Activated T-cell treated with anti-CD3 and anti-CD28 coated beads for 48 hours (primary cell): ENCODE results near the gene CARHSP1.
"Not testable (repeated sequence)": the region's sequence is repeated elsewhere in the genome, so short reads cannot be mapped to it uniquely, and the experiment has no call there.

Source experiments
- DNase-seq: peaks from one replicate; pipeline ENCODE4 v3.0.0-alpha.2; 2020; ENCODE audit warnings: low read depth

Gene CARHSP1

GRCh38 chr16:8893426-8893825, 24.6 kb upstream of the CARHSP1 start:
- DNase-seq: no peak

- no peak for DNase-seq
Observed at GRCh38 chr16:8892101-8892575, 23.3 kb upstream of the CARHSP1 start.

GRCh38 chr16:8890549-8890921, 21.7 kb upstream of the CARHSP1 start:
- no peak for DNase-seq

- DNase-seq: no peak
Observed at GRCh38 chr16:8889893-8890548, 21.2 kb upstream of the CARHSP1 start.

GRCh38 chr16:8888951-8889892, 20.4 kb upstream of the CARHSP1 start:
- DNase-seq: no peak

GRCh38 chr16:8887952-8888560, 19.2 kb upstream of the CARHSP1 start:
- DNase-seq: no peak

- no peak for DNase-seq
Observed at GRCh38 chr16:8887431-8887765, 18.6 kb upstream of the CARHSP1 start.

GRCh38 chr16:8886593-8887430, 18.0 kb upstream of the CARHSP1 start:
- no peak for DNase-seq

- no peak for DNase-seq
Observed at GRCh38 chr16:8885674-8886592, 17.1 kb upstream of the CARHSP1 start.

- DNase-seq: no peak
Observed at GRCh38 chr16:8882725-8883377, 14.0 kb upstream of the CARHSP1 start.

- DNase-seq: no peak
Observed at GRCh38 chr16:8882041-8882617, 13.3 kb upstream of the CARHSP1 start, which contains the start of gene LITAFD. Gene LITAFD (plus strand): TSS chr16:8882351. CDS start chr16:8884356, 2,005 bp downstream.

- DNase-seq: no peak
Observed at GRCh38 chr16:8880839-8881510, 12.2 kb upstream of the CARHSP1 start.

GRCh38 chr16:8878523-8878911, 9.7 kb upstream of the CARHSP1 start:
- DNase-seq: no peak

GRCh38 chr16:8877894-8878522, 9.2 kb upstream of the CARHSP1 start:
- DNase-seq: no peak

GRCh38 chr16:8875317-8875716, 6.5 kb upstream of the CARHSP1 start:
- not testable (repeated sequence) for DNase-seq

- DNase-seq: no peak
Observed at GRCh38 chr16:8874388-8874787, 5.6 kb upstream of the CARHSP1 start.

- not testable (repeated sequence) for DNase-seq
Observed at GRCh38 chr16:8873866-8874195, 5.0 kb upstream of the CARHSP1 start.

GRCh38 chr16:8872967-8873865, 4.4 kb upstream of the CARHSP1 start:
- no peak for DNase-seq
